Measurements from ENCODE around the gene AURKAIP1. TPM values are rescaled to one million over a fixed set of nuclear protein-coding genes. Genes with fewer than 3 reads are reported as not detected.
"Not testable (repeated sequence)": the region's sequence is repeated elsewhere in the genome, so short reads cannot be mapped to it uniquely, and the experiment has no call there.

Gene AURKAIP1
- total RNA-seq, 1 donor: 74.6 TPM

DNA sequence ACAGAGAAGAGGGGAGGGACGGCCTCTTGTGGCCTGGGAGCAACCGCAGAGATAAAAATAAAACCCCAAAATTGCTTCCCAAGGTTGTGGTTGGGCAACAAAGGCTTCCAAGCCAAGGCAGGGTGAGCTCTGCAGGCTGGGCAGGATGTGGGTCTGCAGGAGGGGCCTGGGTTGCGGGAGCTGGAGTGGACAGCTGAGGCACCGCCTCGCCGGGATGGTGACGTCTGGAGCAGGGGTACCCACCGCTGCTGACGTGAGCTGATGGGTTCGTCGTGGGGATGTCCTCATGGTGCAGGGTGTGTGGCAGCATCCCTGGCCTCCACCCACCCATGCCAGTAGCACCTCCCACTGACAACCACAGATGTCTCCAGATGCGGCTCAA lies 3.7 kb downstream of the AURKAIP1 start:
- peak overlapping the region; percentile 28 for H3K27ac ChIP-seq (ENCODE audit: low read depth, low read length)
- peaks cover 17% of the 10 kb centered on the region for H4K20me1 ChIP-seq (ENCODE audit: insufficient read depth, low read length)
- peaks cover 32% of the 10 kb centered on the region for H3K79me2 ChIP-seq (ENCODE audit: insufficient read depth, low read length)
- H2AFZ ChIP-seq (ENCODE audit: low read length): no peak overlapping the region
- peaks cover 6% of the 10 kb centered on the region for H3K36me3 ChIP-seq (ENCODE audit: insufficient read depth, low read length)
- H3K4me1 ChIP-seq (ENCODE audit: insufficient read depth, low read length): peaks cover 25% of the 10 kb centered on the region
- peak overlapping the region; percentile 42 for H3K4me3 ChIP-seq (ENCODE audit: insufficient read depth, low read length)
- H3K4me2 ChIP-seq (ENCODE audit: insufficient read depth, low read length): peak overlapping the region; percentile 61
- peaks cover 4% of the 10 kb centered on the region for H3K9me3 ChIP-seq (ENCODE audit: low read depth, low read length)
- TF ChIP-seq, protein P1, sequence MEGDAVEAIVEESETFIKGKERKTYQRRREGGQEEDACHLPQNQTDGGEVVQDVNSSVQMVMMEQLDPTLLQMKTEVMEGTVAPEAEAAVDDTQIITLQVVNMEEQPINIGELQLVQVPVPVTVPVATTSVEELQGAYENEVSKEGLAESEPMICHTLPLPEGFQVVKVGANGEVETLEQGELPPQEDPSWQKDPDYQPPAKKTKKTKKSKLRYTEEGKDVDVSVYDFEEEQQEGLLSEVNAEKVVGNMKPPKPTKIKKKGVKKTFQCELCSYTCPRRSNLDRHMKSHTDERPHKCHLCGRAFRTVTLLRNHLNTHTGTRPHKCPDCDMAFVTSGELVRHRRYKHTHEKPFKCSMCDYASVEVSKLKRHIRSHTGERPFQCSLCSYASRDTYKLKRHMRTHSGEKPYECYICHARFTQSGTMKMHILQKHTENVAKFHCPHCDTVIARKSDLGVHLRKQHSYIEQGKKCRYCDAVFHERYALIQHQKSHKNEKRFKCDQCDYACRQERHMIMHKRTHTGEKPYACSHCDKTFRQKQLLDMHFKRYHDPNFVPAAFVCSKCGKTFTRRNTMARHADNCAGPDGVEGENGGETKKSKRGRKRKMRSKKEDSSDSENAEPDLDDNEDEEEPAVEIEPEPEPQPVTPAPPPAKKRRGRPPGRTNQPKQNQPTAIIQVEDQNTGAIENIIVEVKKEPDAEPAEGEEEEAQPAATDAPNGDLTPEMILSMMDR (IDR thresholded peaks at IDR 0.05; ENCODE audit: extremely low read depth, low read depth, low read length): no peak
- DNase-seq (ENCODE audit: insufficient read length, low spot score, missing footprints): peak; percentile 91
- H3K27me3 ChIP-seq (ENCODE audit: insufficient read depth, low read length): no peaks in the 10 kb centered on the region

DNA sequence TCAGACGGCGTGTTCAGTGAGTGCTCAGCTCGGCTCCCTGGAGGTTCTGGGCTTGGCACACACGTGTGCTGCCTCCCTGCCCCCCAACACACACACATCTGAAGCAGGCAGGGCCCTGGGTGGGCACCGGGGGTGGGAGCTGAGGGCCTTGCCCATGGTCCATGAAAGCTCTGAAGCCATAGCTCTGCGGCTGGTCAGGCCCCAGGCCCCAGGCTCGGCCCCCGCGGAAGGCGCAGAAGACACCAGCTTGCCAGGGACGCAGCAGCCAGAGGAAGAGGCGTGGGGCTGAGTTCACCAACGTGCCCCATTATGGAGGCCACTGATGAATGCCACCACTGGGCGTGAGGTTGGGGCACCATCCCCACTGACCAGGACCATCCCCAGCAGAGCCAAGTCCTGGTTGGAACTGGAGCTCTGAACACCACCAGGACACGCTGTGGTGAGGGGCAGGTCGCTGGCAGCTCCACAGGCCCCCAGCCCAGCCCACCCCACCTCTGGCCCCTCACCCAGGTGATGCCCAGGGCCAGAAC lies 4.2 kb downstream of the AURKAIP1 start:
- Histone ChIP-seq H3K9me3 (ENCODE audit: low read depth, low read length) (peaks cover 4% of the 10 kb centered on the region), H3K79me2 (ENCODE audit: insufficient read depth, low read length) (peaks cover 32% of the 10 kb centered on the region), H4K20me1 (ENCODE audit: insufficient read depth, low read length) (peaks cover 17% of the 10 kb centered on the region), H3K4me2 (ENCODE audit: insufficient read depth, low read length) (peak overlapping the region; percentile 33), H3K27ac (ENCODE audit: low read depth, low read length) (no peak overlapping the region), H3K36me3 (ENCODE audit: insufficient read depth, low read length) (peaks cover 6% of the 10 kb centered on the region), H2AFZ (ENCODE audit: low read length) (no peak overlapping the region), H3K4me1 (ENCODE audit: insufficient read depth, low read length) (peaks cover 25% of the 10 kb centered on the region), H3K4me3 (ENCODE audit: insufficient read depth, low read length) (no peak overlapping the region), H3K27me3 (ENCODE audit: insufficient read depth, low read length) (no peaks in the 10 kb centered on the region)
- TF ChIP-seq, protein P1 (IDR thresholded peaks at IDR 0.05; ENCODE audit: extremely low read depth, low read depth, low read length): no peak
- peak; percentile 47 for DNase-seq (ENCODE audit: insufficient read length, low spot score, missing footprints)

DNA sequence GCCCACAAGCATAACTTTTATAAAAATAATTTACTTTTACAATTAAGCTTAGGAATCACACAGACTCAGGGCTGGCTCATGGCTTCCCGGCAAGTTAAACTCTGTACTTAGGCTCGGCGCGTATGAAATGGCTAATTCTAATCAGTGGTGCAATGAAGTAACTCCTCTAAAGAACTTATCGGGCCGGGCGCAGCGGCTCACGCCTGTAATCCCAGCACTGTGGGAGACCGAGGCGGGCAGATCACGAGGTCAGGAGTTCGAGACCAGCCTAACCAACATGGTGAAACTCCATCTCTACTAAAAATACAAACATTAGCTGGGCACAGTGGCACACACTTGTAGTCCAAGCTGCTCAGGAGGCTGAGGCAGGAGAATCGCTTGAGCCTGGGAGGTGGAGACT lies 4.9 kb downstream of the AURKAIP1 start:
- peaks cover 17% of the 10 kb centered on the region for H4K20me1 ChIP-seq (ENCODE audit: insufficient read depth, low read length)
- peaks cover 32% of the 10 kb centered on the region for H3K79me2 ChIP-seq (ENCODE audit: insufficient read depth, low read length)
- H3K9me3 ChIP-seq (ENCODE audit: low read depth, low read length); H3K27ac ChIP-seq (ENCODE audit: low read depth, low read length); H3K4me2 ChIP-seq (ENCODE audit: insufficient read depth, low read length); H2AFZ ChIP-seq (ENCODE audit: low read length); H3K4me3 ChIP-seq (ENCODE audit: insufficient read depth, low read length); H3K36me3 ChIP-seq (ENCODE audit: insufficient read depth, low read length); H3K27me3 ChIP-seq (ENCODE audit: insufficient read depth, low read length); DNase-seq (ENCODE audit: insufficient read length, low spot score, missing footprints): not testable (repeated sequence)
- H3K4me1 ChIP-seq (ENCODE audit: insufficient read depth, low read length): peaks cover 25% of the 10 kb centered on the region

DNA sequence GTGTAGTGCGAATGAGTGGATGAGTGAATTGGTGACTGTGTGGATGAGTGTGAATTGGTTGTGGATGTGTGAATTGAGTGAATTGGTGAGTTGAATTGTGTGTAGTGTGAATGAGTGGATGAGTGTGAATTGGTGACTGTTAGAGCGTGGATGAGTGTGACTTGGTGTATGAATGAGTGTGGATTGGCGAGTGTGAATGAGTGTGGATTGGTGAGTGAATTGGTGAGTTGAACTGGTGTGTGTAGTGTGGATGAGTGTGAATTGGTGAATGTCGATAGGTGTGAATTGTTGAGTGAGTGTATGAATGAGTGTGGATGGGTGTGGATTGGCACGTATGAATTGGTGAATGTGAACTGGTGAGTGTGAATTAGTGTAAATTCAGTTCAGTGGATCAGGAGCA lies 7.7 kb downstream of the AURKAIP1 start:
- no peak for DNase-seq (ENCODE audit: insufficient read length, low spot score, missing footprints)
- H2AFZ ChIP-seq (ENCODE audit: low read length): no peak overlapping the region
- H3K4me1 ChIP-seq (ENCODE audit: insufficient read depth, low read length): peaks cover 16% of the 10 kb centered on the region
- TF ChIP-seq, protein P1 (IDR thresholded peaks at IDR 0.05; ENCODE audit: extremely low read depth, low read depth, low read length): no peak
- H3K79me2 ChIP-seq (ENCODE audit: insufficient read depth, low read length): peaks cover 6% of the 10 kb centered on the region
- no peaks in the 10 kb centered on the region for H3K27me3 ChIP-seq (ENCODE audit: insufficient read depth, low read length)
- H3K27ac ChIP-seq (ENCODE audit: low read depth, low read length): no peak overlapping the region
- peaks cover 4% of the 10 kb centered on the region for H3K9me3 ChIP-seq (ENCODE audit: low read depth, low read length)
- H3K36me3 ChIP-seq (ENCODE audit: insufficient read depth, low read length): no peaks in the 10 kb centered on the region
- H4K20me1 ChIP-seq (ENCODE audit: insufficient read depth, low read length): peaks cover 9% of the 10 kb centered on the region
- H3K4me2 ChIP-seq (ENCODE audit: insufficient read depth, low read length): no peak overlapping the region
- H3K4me3 ChIP-seq (ENCODE audit: insufficient read depth, low read length): no peak overlapping the region
